Prostate gland (tissue), 2 donors: ENCODE data around the gene CHST3. TPM values are rescaled to one million over a fixed set of nuclear protein-coding genes. Genes with fewer than 3 reads are reported as not detected.
A peak's percentile ranks its signal among the peaks of the same experiment; 100 is the strongest.

ENCODE experiments used
- DNase-seq: peaks from one replicate; pipeline ENCODE4 v3.0.0-alpha.2; 2019; ENCODE audit warnings: low spot score
- H3K27ac ChIP-seq, 2 donors: fragments of 200-600 bp; sonication (generic); 2 replicates each; pipeline ENCODE4 v1.5.1; 2017 to 2019
- H3K27me3 ChIP-seq: fragments of 200-600 bp; sonication (generic); replicated peaks from 2 replicates; pipeline ENCODE4 v1.5.1; 2019; ENCODE audit not compliant: insufficient read depth
- H3K36me3 ChIP-seq, 2 donors: fragments of 200-600 bp; sonication (generic); 1 replicate in 1 of 2; 2 replicates in 1 of 2; pipeline versions ENCODE4 v1.5.1 to v1.8.1; 2017 to 2019
- H3K4me1 ChIP-seq: fragments of 200-600 bp; sonication (generic); replicated peaks from 2 replicates; pipeline ENCODE4 v1.5.1; 2019
- H3K4me3 ChIP-seq, 2 donors: fragments of 200-600 bp; sonication (generic); 2 replicates each; pipeline ENCODE4 v1.5.1; 2017 to 2019
- H3K9me3 ChIP-seq: fragments of 200-600 bp; sonication (generic); 2 replicates; pipeline ENCODE4 v1.5.1; 2017
- CTCF ChIP-seq, 4 experiments: fragments of 200-600 bp in 2 of 4; fragments of 450-650 bp in 2 of 4; sonication (generic) in 2 of 4; IDR thresholded peaks; 1 replicate in 3 of 4; 2 replicates in 1 of 4; pipeline ENCODE4 v1.5.1; 2016 to 2019; ENCODE audit warnings: antibody characterized with exemption in 4 of 4, mild to moderate bottlenecking in 2 of 4, moderate library complexity in 2 of 4
- POLR2A ChIP-seq: fragments of 450-650 bp; IDR thresholded peaks from one replicate; pipeline ENCODE4 v1.6.1; 2016; ENCODE audit warnings: antibody characterized with exemption, mild to moderate bottlenecking
- POLR2AphosphoS5 ChIP-seq: sonication (generic); formaldehyde crosslinking; IDR thresholded peaks from one replicate; pipeline ENCODE4 v1.6.1; 2017; ENCODE audit warnings: antibody characterized with exemption
- WGBS: methylation state at CpG from one replicate; pipeline ENCODE4 v1.1.5; 2018; 5-methylcytosine and 5-hydroxymethylcytosine counted together
- intact Hi-C: fragments of 100-400 bp; cut with DNase I; formaldehyde crosslinking; loops from one replicate; pipeline ENCODE4 v1.14.2; 2022
- total RNA-seq, 2 donors: library from RNA; depleted of rRNA; stranded (reverse); fragments of >200 nt; gene quantifications; one replicate each; pipeline ENCODE4 v1.1.0, GENCODE V29; 2016

CHST3 gene
- total RNA-seq, 2 donors from 2014 or later = 16.5 to 197 TPM

GRCh38 chr10:72014785-72015480 lies 50.7 kb downstream of the CHST3 start:
- 83% methylated on average over 10 of the region's 10 CpGs for WGBS
- TF ChIP-seq CTCF (IDR thresholded peaks at IDR 0.05) = no peak
- DNase-seq = no peak
- Histone ChIP-seq H3K4me3 (no peak overlapping the region), H3K9me3 (no peaks in the 10 kb centered on the region), H3K27ac (peak overlapping the region in 1 of 2 donors; percentile 19), H3K36me3 (no peaks in the 10 kb centered on the region), H3K4me1 (peaks cover 7% of the 10 kb centered on the region), H3K27me3 (no peaks in the 10 kb centered on the region)
- intact Hi-C loops = no loop called here

GRCh38 chr10:72015841-72016240 lies 51.6 kb downstream of the CHST3 start:
- H3K9me3 ChIP-seq = no peaks in the 10 kb centered on the region
- no peaks in the 10 kb centered on the region for H3K4me1 ChIP-seq
- H3K4me3 ChIP-seq = no peak overlapping the region
- 68% methylated on average over 8 of the region's 8 CpGs for WGBS
- TF ChIP-seq CTCF (IDR thresholded peaks at IDR 0.05) = no peak
- TF ChIP-seq POLR2AphosphoS5 = no peak
- TF ChIP-seq POLR2A = no peak
- no peaks in the 10 kb centered on the region for H3K27me3 ChIP-seq
- DNase-seq = no peak
- H3K36me3 ChIP-seq = no peaks in the 10 kb centered on the region
- intact Hi-C loops = no loop called here
- H3K27ac ChIP-seq = no peak overlapping the region

- H3K27ac ChIP-seq = no peak overlapping the region
- no peak for DNase-seq
- intact Hi-C loops = no loop called here
- WGBS = 54% methylated on average over 13 of the region's 13 CpGs
- TF ChIP-seq CTCF (IDR thresholded peaks at IDR 0.05) = no peak
- no peak for TF ChIP-seq POLR2A
- no peak for TF ChIP-seq POLR2AphosphoS5
- H3K4me1 ChIP-seq = no peaks in the 10 kb centered on the region
- H3K9me3 ChIP-seq = no peaks in the 10 kb centered on the region
- H3K4me3 ChIP-seq = no peak overlapping the region
- H3K36me3 ChIP-seq = no peaks in the 10 kb centered on the region
- no peaks in the 10 kb centered on the region for H3K27me3 ChIP-seq
Measured at GRCh38 chr10:72016608-72017300, 52.6 kb downstream of the CHST3 start.

GRCh38 chr10:72019085-72019876 lies 55.1 kb downstream of the CHST3 start:
- intact Hi-C loops = no loop called here
- DNase-seq = no peak
- no peak overlapping the region for H3K27ac ChIP-seq
- TF ChIP-seq POLR2AphosphoS5 = no peak
- no peak for TF ChIP-seq CTCF (IDR thresholded peaks at IDR 0.05)
- TF ChIP-seq POLR2A = no peak
- H3K9me3 ChIP-seq = no peaks in the 10 kb centered on the region
- H3K4me3 ChIP-seq = no peak overlapping the region
- H3K4me1 ChIP-seq = no peaks in the 10 kb centered on the region
- WGBS = 87% methylated on average over 11 of the region's 11 CpGs
- no peaks in the 10 kb centered on the region for H3K27me3 ChIP-seq
- H3K36me3 ChIP-seq = no peaks in the 10 kb centered on the region
